ELF-1 (cell line): ENCODE data around the gene CBFA2T3.
"Not testable (repeated sequence)": the region's sequence is repeated elsewhere in the genome, so short reads cannot be mapped to it uniquely, and the experiment has no call there.

Source experiments
- DNase-seq: peaks from one replicate; pipeline ENCODE4 v3.0.0-alpha.2; 2016; ENCODE audit warnings: low read depth, low spot score

Gene CBFA2T3

GRCh38 chr16:88923926-88924833 is 52.8 kb downstream of the CBFA2T3 start:
- peak; percentile 61 for DNase-seq

GRCh38 chr16:88923450-88923849 is 53.6 kb downstream of the CBFA2T3 start:
- DNase-seq: no peak

- no peak for DNase-seq
Observed at GRCh38 chr16:88922826-88923410, 54.1 kb downstream of the CBFA2T3 start.

- DNase-seq: peak; percentile 53
Observed at GRCh38 chr16:88922114-88922825, 54.7 kb downstream of the CBFA2T3 start.

- no peak for DNase-seq
Observed at GRCh38 chr16:88921591-88921990, 55.4 kb downstream of the CBFA2T3 start.

- peak; percentile 60 for DNase-seq
Observed at GRCh38 chr16:88920618-88921590, 56.1 kb downstream of the CBFA2T3 start.

GRCh38 chr16:88919936-88920335 is 57.1 kb downstream of the CBFA2T3 start:
- DNase-seq: no peak

- DNase-seq: not testable (repeated sequence)
Observed at GRCh38 chr16:88918896-88919295, 58.1 kb downstream of the CBFA2T3 start.

- no peak for DNase-seq
Observed at GRCh38 chr16:88917915-88918627, 58.9 kb downstream of the CBFA2T3 start.

- DNase-seq: no peak
Observed at GRCh38 chr16:88917146-88917914, 59.7 kb downstream of the CBFA2T3 start.

GRCh38 chr16:88915639-88916327 is 61.2 kb downstream of the CBFA2T3 start:
- DNase-seq: no peak

GRCh38 chr16:88914750-88915368 is 62.1 kb downstream of the CBFA2T3 start:
- no peak for DNase-seq

GRCh38 chr16:88913870-88914269 is 63.1 kb downstream of the CBFA2T3 start:
- DNase-seq: no peak

GRCh38 chr16:88913001-88913612 is 63.9 kb downstream of the CBFA2T3 start:
- no peak for DNase-seq

GRCh38 chr16:88912556-88912955 is 64.5 kb downstream of the CBFA2T3 start:
- no peak for DNase-seq

GRCh38 chr16:88911946-88912310 is 65.1 kb downstream of the CBFA2T3 start:
- no peak for DNase-seq

- no peak for DNase-seq
Observed at GRCh38 chr16:88911136-88911945, 65.7 kb downstream of the CBFA2T3 start.
